HFF-Myc (cell line): ENCODE results near the gene CCDC82.

ENCODE experiments used
- DNase-seq: peaks from one replicate; pipeline ENCODE4 v3.0.0-alpha.2; 2011; ENCODE audit warnings: low read depth; ENCODE audit errors: extremely low read depth
- H3K4me3 ChIP-seq: replicated peaks from 2 replicates; pipeline ENCODE4 v1.5.1; 2011; ENCODE audit warnings: low read depth, mild to moderate bottlenecking, control low read depth, low read length
- TF ChIP-seq, protein P1 (sequence below): IDR thresholded peaks from 2 replicates; pipeline ENCODE4 v1.5.1; 2012; ENCODE audit warnings: mild to moderate bottlenecking, low read depth, low read length, control low read depth; ENCODE audit errors: missing control alignments

Gene CCDC82

DNA sequence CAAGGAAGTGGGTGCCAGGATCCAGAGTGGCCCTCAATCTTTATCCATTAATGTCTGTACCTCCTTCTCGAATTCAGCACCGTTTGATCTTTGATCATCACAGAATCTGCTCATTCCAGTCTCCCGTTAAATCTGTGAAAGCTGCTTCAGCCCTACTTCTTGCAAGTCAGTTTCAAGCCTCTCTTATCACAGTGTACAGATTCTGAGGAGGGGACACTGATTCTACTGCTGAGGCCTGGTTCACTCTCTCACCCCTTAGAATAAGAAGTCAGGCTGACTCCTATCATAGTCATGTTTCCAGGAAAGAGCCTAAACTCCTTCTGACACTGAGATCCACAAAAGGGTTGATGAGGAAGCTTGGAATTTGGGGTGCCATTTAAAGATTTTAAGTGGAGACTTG is 85.7 kb downstream of the CCDC82 start:
- no peak overlapping the region for H3K4me3 ChIP-seq
- DNase-seq, result no peak
- TF ChIP-seq, protein P1, sequence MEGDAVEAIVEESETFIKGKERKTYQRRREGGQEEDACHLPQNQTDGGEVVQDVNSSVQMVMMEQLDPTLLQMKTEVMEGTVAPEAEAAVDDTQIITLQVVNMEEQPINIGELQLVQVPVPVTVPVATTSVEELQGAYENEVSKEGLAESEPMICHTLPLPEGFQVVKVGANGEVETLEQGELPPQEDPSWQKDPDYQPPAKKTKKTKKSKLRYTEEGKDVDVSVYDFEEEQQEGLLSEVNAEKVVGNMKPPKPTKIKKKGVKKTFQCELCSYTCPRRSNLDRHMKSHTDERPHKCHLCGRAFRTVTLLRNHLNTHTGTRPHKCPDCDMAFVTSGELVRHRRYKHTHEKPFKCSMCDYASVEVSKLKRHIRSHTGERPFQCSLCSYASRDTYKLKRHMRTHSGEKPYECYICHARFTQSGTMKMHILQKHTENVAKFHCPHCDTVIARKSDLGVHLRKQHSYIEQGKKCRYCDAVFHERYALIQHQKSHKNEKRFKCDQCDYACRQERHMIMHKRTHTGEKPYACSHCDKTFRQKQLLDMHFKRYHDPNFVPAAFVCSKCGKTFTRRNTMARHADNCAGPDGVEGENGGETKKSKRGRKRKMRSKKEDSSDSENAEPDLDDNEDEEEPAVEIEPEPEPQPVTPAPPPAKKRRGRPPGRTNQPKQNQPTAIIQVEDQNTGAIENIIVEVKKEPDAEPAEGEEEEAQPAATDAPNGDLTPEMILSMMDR, result no peak

DNA sequence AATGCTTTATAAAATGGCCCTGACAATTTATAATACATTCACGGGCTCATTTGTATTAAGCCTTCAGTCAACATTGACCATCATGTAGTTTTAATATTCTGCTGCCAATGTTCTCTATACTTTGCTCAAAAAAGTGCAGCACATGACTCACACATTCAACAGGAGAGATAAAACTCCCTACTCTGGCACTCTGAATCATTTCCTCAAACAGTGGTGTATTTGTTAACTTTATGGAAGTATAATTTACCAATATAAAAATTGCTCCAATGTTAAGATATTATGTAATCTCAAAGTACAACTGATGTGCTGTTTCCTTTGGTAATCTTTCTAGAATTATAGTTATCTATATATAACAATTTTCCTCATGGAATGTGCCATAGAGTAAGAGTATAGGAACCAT is 86.6 kb downstream of the CCDC82 start:
- no peak overlapping the region for H3K4me3 ChIP-seq
- TF ChIP-seq, protein P1, result no peak
- DNase-seq, result no peak
